Large intestine (tissue), 3 donors: Measurements from ENCODE around the gene ZNF189. TPM values are rescaled to one million over a fixed set of nuclear protein-coding genes. Genes with fewer than 3 reads are reported as not detected.
"Not testable (repeated sequence)": the region's sequence is repeated elsewhere in the genome, so short reads cannot be mapped to it uniquely, and the experiment has no call there.

Source experiments
- DNase-seq, 2 donors: peaks; one replicate each; pipeline versions ENCODE4 v3.0.0 to v3.0.0-alpha.2; 2013
- H3K27ac ChIP-seq: one replicate; pipeline ENCODE4 v1.5.1; 2013; ENCODE audit warnings: low read length
- H3K27me3 ChIP-seq: 2 replicates; pipeline ENCODE4 v1.6.1; 2013; ENCODE audit warnings: low read length; ENCODE audit not compliant: control insufficient read depth, insufficient read depth
- H3K36me3 ChIP-seq: 2 replicates; pipeline ENCODE4 v1.6.1; 2013; ENCODE audit warnings: low read length; ENCODE audit not compliant: control insufficient read depth, insufficient read depth
- H3K4me1 ChIP-seq: one replicate; pipeline ENCODE4 v1.6.1; 2013; ENCODE audit warnings: low read length; ENCODE audit not compliant: control insufficient read depth, insufficient read depth
- H3K4me3 ChIP-seq: one replicate; pipeline ENCODE4 v1.5.1; 2013; ENCODE audit warnings: low read length
- H3K9me3 ChIP-seq: one replicate; pipeline ENCODE4 v1.6.1; 2013; ENCODE audit warnings: mild to moderate bottlenecking, low read depth, low read length, moderate library complexity; ENCODE audit not compliant: control insufficient read depth
- WGBS: methylation state at CpG from one replicate; pipeline ENCODE4 v1.1.5; 2013; ENCODE audit warnings: low lambda C conversion rate; ENCODE audit not compliant: insufficient coverage; 5-methylcytosine and 5-hydroxymethylcytosine counted together
- polyA plus RNA-seq: library from polyadenylated mRNA; unstranded; fragments of 120-200 nt; gene quantifications from one replicate; pipeline ENCODE4 v1.2.1, GENCODE V29; 2013

ZNF189 gene
- polyA plus RNA-seq, 1 donor: 95.1 TPM

GRCh38 chr9:101376111-101376848 is 22.4 kb upstream of the ZNF189 start:
- no peak overlapping the region for H3K27ac ChIP-seq
- H3K27me3 ChIP-seq: no peaks in the 10 kb centered on the region
- no peaks in the 10 kb centered on the region for H3K9me3 ChIP-seq
- WGBS: 100% methylated on average over 2 of the region's 6 CpGs
- H3K4me3 ChIP-seq: no peak overlapping the region
- no peaks in the 10 kb centered on the region for H3K4me1 ChIP-seq
- H3K36me3 ChIP-seq: no peaks in the 10 kb centered on the region
- DNase-seq: no peak

GRCh38 chr9:101380295-101380694 is 18.4 kb upstream of the ZNF189 start:
- peaks cover 11% of the 10 kb centered on the region for H3K9me3 ChIP-seq
- H3K4me3 ChIP-seq: no peak overlapping the region
- no peaks in the 10 kb centered on the region for H3K27me3 ChIP-seq
- H3K27ac ChIP-seq: no peak overlapping the region
- no peaks in the 10 kb centered on the region for H3K4me1 ChIP-seq
- H3K36me3 ChIP-seq: no peaks in the 10 kb centered on the region
- DNase-seq: no peak

- DNase-seq: no peak
- Histone ChIP-seq H3K27ac (no peak overlapping the region), H3K4me1 (no peaks in the 10 kb centered on the region), H3K4me3 (no peak overlapping the region), H3K36me3 (no peaks in the 10 kb centered on the region), H3K9me3 (peaks cover 11% of the 10 kb centered on the region), H3K27me3 (no peaks in the 10 kb centered on the region)
- WGBS: no CpG with 5 or more reads among the region's 3 CpGs
Measured at GRCh38 chr9:101381118-101381517, 17.5 kb upstream of the ZNF189 start.

- no peaks in the 10 kb centered on the region for H3K36me3 ChIP-seq
- H3K27me3 ChIP-seq: no peaks in the 10 kb centered on the region
- no peak overlapping the region for H3K27ac ChIP-seq
- no peak for DNase-seq
- no peaks in the 10 kb centered on the region for H3K4me1 ChIP-seq
- H3K4me3 ChIP-seq: no peak overlapping the region
- H3K9me3 ChIP-seq: peaks cover 11% of the 10 kb centered on the region
- 100% methylated on average over 1 of the region's 2 CpGs for WGBS
Measured at GRCh38 chr9:101381833-101382342, 16.8 kb upstream of the ZNF189 start.

GRCh38 chr9:101383361-101383760 is 15.3 kb upstream of the ZNF189 start:
- Histone ChIP-seq H3K4me3 (no peak overlapping the region), H3K36me3 (no peaks in the 10 kb centered on the region), H3K4me1 (peaks cover 5% of the 10 kb centered on the region), H3K27me3 (no peaks in the 10 kb centered on the region), H3K27ac (no peak overlapping the region), H3K9me3 (peaks cover 11% of the 10 kb centered on the region)
- 75% methylated on average over 1 of the region's 2 CpGs for WGBS
- DNase-seq: no peak

GRCh38 chr9:101384873-101385536 is 13.6 kb upstream of the ZNF189 start, which contains the start of gene BAAT:
Gene BAAT, minus strand, starts transcription at chr9:101385006. Its CDS starts 13,602 bp downstream, at chr9:101371404.
- no CpG with 5 or more reads among the region's 11 CpGs for WGBS
- H3K4me1 ChIP-seq: not testable (repeated sequence)

GRCh38 chr9:101387871-101388506 is 10.7 kb upstream of the ZNF189 start:
- DNase-seq: peak in 1 of 2 donors; percentile 46
- H3K4me3 ChIP-seq: no peak overlapping the region
- no peaks in the 10 kb centered on the region for H3K27me3 ChIP-seq
- 75% methylated on average over 2 of the region's 6 CpGs for WGBS
- H3K4me1 ChIP-seq: peaks cover 5% of the 10 kb centered on the region
- peaks cover 12% of the 10 kb centered on the region for H3K9me3 ChIP-seq
- peaks cover 17% of the 10 kb centered on the region for H3K36me3 ChIP-seq
- peak overlapping the region; percentile 31 for H3K27ac ChIP-seq

More at GRCh38 chr9:101384873-101385536, 13.6 kb upstream of the ZNF189 start, which contains the start of gene BAAT:
- H3K27ac ChIP-seq, H3K4me3 ChIP-seq, DNase-seq, H3K36me3 ChIP-seq, H3K27me3 ChIP-seq: not testable (repeated sequence)
- peaks cover 11% of the 10 kb centered on the region for H3K9me3 ChIP-seq

GRCh38 chr9:101388507-101388993 is 10.1 kb upstream of the ZNF189 start:
- peaks cover 5% of the 10 kb centered on the region for H3K4me1 ChIP-seq
- H3K36me3 ChIP-seq: peaks cover 17% of the 10 kb centered on the region
- peaks cover 18% of the 10 kb centered on the region for H3K9me3 ChIP-seq
- H3K27ac ChIP-seq: peak overlapping the region; percentile 31
- H3K4me3 ChIP-seq: no peak overlapping the region
- DNase-seq: no peak
- 50% methylated on average over 1 of the region's 2 CpGs for WGBS
- H3K27me3 ChIP-seq: no peaks in the 10 kb centered on the region

GRCh38 chr9:101393135-101393534 is 5.5 kb upstream of the ZNF189 start:
- WGBS: 97% methylated on average over 3 of the region's 3 CpGs

GRCh38 chr9:101394687-101395086 is 4.0 kb upstream of the ZNF189 start:
- no peaks in the 10 kb centered on the region for H3K27me3 ChIP-seq
- peaks cover 4% of the 10 kb centered on the region for H3K4me1 ChIP-seq
- peaks cover 15% of the 10 kb centered on the region for H3K9me3 ChIP-seq
- no peak for DNase-seq
- H3K36me3 ChIP-seq: peaks cover 18% of the 10 kb centered on the region
- H3K27ac ChIP-seq: no peak overlapping the region
- H3K4me3 ChIP-seq: no peak overlapping the region
- no CpG with 5 or more reads among the region's 1 CpG for WGBS

More at GRCh38 chr9:101393135-101393534, 5.5 kb upstream of the ZNF189 start:
- DNase-seq: no peak
- Histone ChIP-seq H3K9me3 (peaks cover 15% of the 10 kb centered on the region), H3K36me3 (peaks cover 23% of the 10 kb centered on the region), H3K27me3 (no peaks in the 10 kb centered on the region), H3K27ac (no peak overlapping the region), H3K4me3 (no peak overlapping the region), H3K4me1 (peaks cover 5% of the 10 kb centered on the region)
